Ascending aorta (tissue), 2 donors: Measurements from ENCODE around the gene CCDC6. TPM values are rescaled to one million over a fixed set of nuclear protein-coding genes. Genes with fewer than 3 reads are reported as not detected.

Source experiments
- DNase-seq, 2 donors: peaks; one replicate each; pipeline ENCODE4 v3.0.0-alpha.2; 2019; ENCODE audit warnings: low spot score in 2 of 2
- H3K27ac ChIP-seq, 2 donors: fragments of 200-600 bp; sonication (generic); one replicate each; pipeline ENCODE4 v1.5.1; 2016 to 2017; ENCODE audit warnings: mild to moderate bottlenecking in 1 of 2
- H3K27me3 ChIP-seq: fragments of 200-600 bp; sonication (generic); one replicate; pipeline ENCODE4 v1.5.1; 2017
- H3K36me3 ChIP-seq, 2 donors: fragments of 200-600 bp; sonication (generic); one replicate each; pipeline ENCODE4 v1.5.1; 2016
- H3K4me1 ChIP-seq, 2 donors: fragments of 200-600 bp; sonication (generic); one replicate each; pipeline ENCODE4 v1.5.1; 2016 to 2017; ENCODE audit warnings: mild to moderate bottlenecking in 1 of 2
- H3K4me3 ChIP-seq, 2 donors: fragments of 200-600 bp; sonication (generic); one replicate each; pipeline ENCODE4 v1.5.1; 2016 to 2017; ENCODE audit warnings: mild to moderate bottlenecking in 1 of 2
- H3K9me3 ChIP-seq, 2 donors: fragments of 200-600 bp; sonication (generic); one replicate each; pipeline ENCODE4 v1.5.1; 2016
- intact Hi-C: fragments of 100-400 bp; cut with DNase I; formaldehyde crosslinking; loops from one replicate; pipeline ENCODE4 v1.15.1; 2023
- total RNA-seq: library from RNA; depleted of rRNA; stranded (reverse); fragments of >200 nt; gene quantifications from one replicate; pipeline ENCODE4 v1.1.0, GENCODE V29; 2016
- TF ChIP-seq, protein P1 (sequence below), 3 experiments: fragments of 200-600 bp in 2 of 3; fragments of 450-650 bp in 1 of 3; sonication (generic) in 2 of 3; IDR thresholded peaks; one replicate each; pipeline ENCODE4 v1.5.1; 2016 to 2019; ENCODE audit warnings: antibody characterized with exemption in 3 of 3, mild to moderate bottlenecking in 1 of 3, moderate library complexity in 1 of 3

Gene CCDC6
- total RNA-seq, 1 donor from 2014 or later = 21.1 TPM

GRCh38 chr10:59833810-59834209 is 72.5 kb downstream of the CCDC6 start:
- Histone ChIP-seq H3K4me3 (no peak overlapping the region), H3K4me1 (peaks cover 8 to 13% of the 10 kb centered on the region in 2 donors), H3K27me3 (no peaks in the 10 kb centered on the region), H3K9me3 (no peaks in the 10 kb centered on the region), H3K27ac (no peak overlapping the region), H3K36me3 (peaks cover 0 to 6% of the 10 kb centered on the region in 2 donors)
- intact Hi-C loops = loop anchor here (10.0 kb wide), 2 partner anchors 211 to 449 kb away; no protein-coding TSS in a partner anchor
- no peak for DNase-seq
- TF ChIP-seq, protein P1, sequence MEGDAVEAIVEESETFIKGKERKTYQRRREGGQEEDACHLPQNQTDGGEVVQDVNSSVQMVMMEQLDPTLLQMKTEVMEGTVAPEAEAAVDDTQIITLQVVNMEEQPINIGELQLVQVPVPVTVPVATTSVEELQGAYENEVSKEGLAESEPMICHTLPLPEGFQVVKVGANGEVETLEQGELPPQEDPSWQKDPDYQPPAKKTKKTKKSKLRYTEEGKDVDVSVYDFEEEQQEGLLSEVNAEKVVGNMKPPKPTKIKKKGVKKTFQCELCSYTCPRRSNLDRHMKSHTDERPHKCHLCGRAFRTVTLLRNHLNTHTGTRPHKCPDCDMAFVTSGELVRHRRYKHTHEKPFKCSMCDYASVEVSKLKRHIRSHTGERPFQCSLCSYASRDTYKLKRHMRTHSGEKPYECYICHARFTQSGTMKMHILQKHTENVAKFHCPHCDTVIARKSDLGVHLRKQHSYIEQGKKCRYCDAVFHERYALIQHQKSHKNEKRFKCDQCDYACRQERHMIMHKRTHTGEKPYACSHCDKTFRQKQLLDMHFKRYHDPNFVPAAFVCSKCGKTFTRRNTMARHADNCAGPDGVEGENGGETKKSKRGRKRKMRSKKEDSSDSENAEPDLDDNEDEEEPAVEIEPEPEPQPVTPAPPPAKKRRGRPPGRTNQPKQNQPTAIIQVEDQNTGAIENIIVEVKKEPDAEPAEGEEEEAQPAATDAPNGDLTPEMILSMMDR (IDR thresholded peaks at IDR 0.05) = no peak

DNA sequence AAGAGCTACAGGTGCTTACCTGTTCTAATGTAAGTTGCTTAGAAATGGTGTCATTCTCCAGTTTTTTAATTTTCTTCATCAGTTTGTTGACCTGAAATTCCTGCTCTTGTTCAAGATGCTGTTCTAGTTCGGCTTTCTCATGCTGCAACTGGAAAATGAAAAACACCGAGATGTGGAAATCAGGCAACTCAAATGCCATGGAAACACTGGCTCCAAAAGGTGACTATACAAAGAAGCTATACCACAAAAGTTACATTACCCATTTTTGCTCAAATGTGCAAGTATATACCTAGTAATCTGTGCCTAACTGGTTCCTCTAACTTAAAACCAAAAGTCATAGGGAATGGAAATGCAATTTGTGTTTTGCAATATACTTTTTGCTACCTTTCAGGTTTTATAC is 73.8 kb downstream of the CCDC6 start:
- Histone ChIP-seq H3K27me3 (no peaks in the 10 kb centered on the region), H3K27ac (no peak overlapping the region), H3K4me3 (no peak overlapping the region), H3K36me3 (peaks cover 0 to 6% of the 10 kb centered on the region in 2 donors), H3K4me1 (peaks cover 8 to 9% of the 10 kb centered on the region in 2 donors), H3K9me3 (no peaks in the 10 kb centered on the region)
- intact Hi-C loops = loop anchor here (10.0 kb wide), 2 partner anchors 212 to 448 kb away; no protein-coding TSS in a partner anchor
- no peak for DNase-seq
- TF ChIP-seq, protein P1 (IDR thresholded peaks at IDR 0.05) = no peak

- Histone ChIP-seq H3K27ac (no peak overlapping the region), H3K4me3 (no peak overlapping the region), H3K9me3 (no peaks in the 10 kb centered on the region), H3K36me3 (peaks cover 0 to 6% of the 10 kb centered on the region in 2 donors), H3K27me3 (no peaks in the 10 kb centered on the region), H3K4me1 (peaks cover 8 to 9% of the 10 kb centered on the region in 2 donors)
- intact Hi-C loops = loop anchor here (2.0 to 10.0 kb wide), 3 partner anchors 205 to 447 kb away; no protein-coding TSS in a partner anchor
- TF ChIP-seq, protein P1 (IDR thresholded peaks at IDR 0.05) = no peak
- no peak for DNase-seq
Measured at GRCh38 chr10:59831658-59832503, 74.5 kb downstream of the CCDC6 start.

DNA sequence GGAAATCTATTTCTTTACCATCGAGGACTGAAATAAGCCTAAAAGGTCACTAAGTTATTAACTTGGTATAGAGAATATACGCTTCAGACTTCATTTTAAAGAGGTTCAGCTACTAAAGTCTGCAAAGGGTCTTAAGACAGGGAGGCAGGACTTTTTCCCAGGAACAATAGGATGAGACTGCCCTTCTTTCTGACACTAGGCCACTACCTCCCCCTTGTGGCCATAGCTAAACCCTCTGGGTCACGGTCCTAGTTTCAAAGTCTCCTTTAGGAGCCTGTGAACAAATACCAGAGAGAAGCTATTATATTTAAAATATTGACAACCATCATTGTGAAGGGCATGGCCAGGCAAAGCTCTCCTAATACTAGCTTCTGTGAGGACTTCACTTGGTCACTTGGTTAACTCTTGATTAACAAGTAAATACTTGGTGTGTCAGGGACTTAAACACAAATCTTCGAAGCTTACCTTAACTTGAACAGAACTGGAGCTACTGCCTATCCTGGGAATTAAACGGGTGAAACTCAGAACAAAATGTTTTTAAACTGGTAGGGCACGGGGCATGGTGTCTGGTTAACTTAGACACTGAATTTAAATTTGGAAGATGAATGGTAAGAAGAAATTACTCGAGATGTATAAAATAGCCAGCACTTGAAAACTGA is 75.6 kb downstream of the CCDC6 start:
- no peaks in the 10 kb centered on the region for H3K9me3 ChIP-seq
- no peak overlapping the region for H3K4me3 ChIP-seq
- peaks cover 0 to 6% of the 10 kb centered on the region in 2 donors for H3K36me3 ChIP-seq
- DNase-seq = no peak
- no peak overlapping the region for H3K27ac ChIP-seq
- H3K4me1 ChIP-seq = peaks cover 5 to 8% of the 10 kb centered on the region in 2 donors
- TF ChIP-seq, protein P1 (IDR thresholded peaks at IDR 0.05) = peak in 2 of 3 experiments; percentile 70 to 81
- intact Hi-C loops = loop anchor here (2.0 to 10.0 kb wide), 3 partner anchors 204 to 446 kb away; no protein-coding TSS in a partner anchor
- H3K27me3 ChIP-seq = no peaks in the 10 kb centered on the region

- no peak overlapping the region for H3K27ac ChIP-seq
- no peaks in the 10 kb centered on the region for H3K27me3 ChIP-seq
- peaks cover 0 to 6% of the 10 kb centered on the region in 2 donors for H3K36me3 ChIP-seq
- intact Hi-C loops = no loop called here
- H3K4me3 ChIP-seq = no peak overlapping the region
- TF ChIP-seq, protein P1 (IDR thresholded peaks at IDR 0.05) = no peak
- H3K9me3 ChIP-seq = no peaks in the 10 kb centered on the region
- H3K4me1 ChIP-seq = peaks cover 0 to 2% of the 10 kb centered on the region in 2 donors
- no peak for DNase-seq
Measured at GRCh38 chr10:59829601-59830000, 76.8 kb downstream of the CCDC6 start.
